Neural progenitor cell (in vitro differentiated cells): ENCODE results near the gene FOXO1. TPM values are rescaled to one million over a fixed set of nuclear protein-coding genes. Genes with fewer than 3 reads are reported as not detected.

ENCODE experiments used
- DNase-seq: peaks from one replicate; pipeline ENCODE4 v3.0.0-alpha.2; 2016; ENCODE audit warnings: low spot score
- H2AFZ ChIP-seq: fragments of 200-600 bp; sonication (generic); replicated peaks from 2 replicates; pipeline ENCODE4 v1.6.1; 2016; ENCODE audit warnings: antibody characterized with exemption
- H3F3A ChIP-seq: fragments of 200-600 bp; sonication (generic); 2 replicates; pipeline ENCODE4 v1.6.1; 2016; ENCODE audit warnings: antibody characterized with exemption, low read depth
- H3K27ac ChIP-seq: fragments of 200-600 bp; sonication (generic); 2 replicates; pipeline ENCODE4 v1.5.1; 2016; ENCODE audit warnings: mild to moderate bottlenecking
- H3K27me3 ChIP-seq: fragments of 200-600 bp; sonication (generic); 2 replicates; pipeline ENCODE4 v1.6.1; 2016; ENCODE audit warnings: mild to moderate bottlenecking, moderate library complexity
- H3K36me3 ChIP-seq: fragments of 200-600 bp; sonication (generic); 2 replicates; pipeline ENCODE4 v1.5.1; 2016
- H3K4me1 ChIP-seq: fragments of 200-600 bp; sonication (generic); 2 replicates; pipeline ENCODE4 v1.6.1; 2016; ENCODE audit warnings: mixed run types
- H3K4me2 ChIP-seq: fragments of 200-600 bp; sonication (generic); 2 replicates; pipeline ENCODE4 v1.6.1; 2016
- H3K4me3 ChIP-seq: fragments of 200-600 bp; sonication (generic); 2 replicates; pipeline ENCODE4 v1.5.1; 2016
- H3K79me2 ChIP-seq: fragments of 200-600 bp; sonication (generic); 2 replicates; pipeline ENCODE4 v1.6.1; 2016; ENCODE audit warnings: low read depth
- H3K9ac ChIP-seq: fragments of 200-600 bp; sonication (generic); 2 replicates; pipeline ENCODE4 v1.6.1; 2016
- H3K9me3 ChIP-seq: fragments of 200-600 bp; sonication (generic); 2 replicates; pipeline ENCODE4 v1.5.1; 2016; ENCODE audit warnings: low read depth
- H4K20me1 ChIP-seq: fragments of 200-600 bp; sonication (generic); 2 replicates; pipeline ENCODE4 v1.6.1; 2016; ENCODE audit warnings: low read depth
- H3K27ac Mint-ChIP-seq: 3 replicates; pipeline ENCODE4 v1.8.0; 2021; ENCODE audit warnings: mixed read lengths
- H3K27me3 Mint-ChIP-seq: 2 replicates; pipeline ENCODE4 v1.8.0; 2022; ENCODE audit warnings: low read depth, mild to moderate bottlenecking, inconsistent platforms, moderate library complexity, mixed read lengths; ENCODE audit not compliant: insufficient read depth
- H3K36me3 Mint-ChIP-seq: 3 replicates; pipeline ENCODE4 v1.8.0; 2021; ENCODE audit warnings: mixed read lengths
- H3K4me1 Mint-ChIP-seq: 3 replicates; pipeline ENCODE4 v1.8.0; 2021; ENCODE audit warnings: mixed read lengths
- H3K4me3 Mint-ChIP-seq: 3 replicates; pipeline ENCODE4 v1.8.0; 2021; ENCODE audit warnings: mild to moderate bottlenecking, moderate library complexity, mixed read lengths
- H3K9me3 Mint-ChIP-seq: 3 replicates; pipeline ENCODE4 v1.8.0; 2020; ENCODE audit warnings: mixed read lengths
- EZH2 ChIP-seq: fragments of 200-600 bp; sonication (generic); IDR thresholded peaks from 2 replicates; pipeline ENCODE4 v1.6.1; 2017; ENCODE audit warnings: antibody characterized with exemption, mild to moderate bottlenecking, moderate library complexity
- EZH2phosphoT487 ChIP-seq: fragments of 200-600 bp; sonication (generic); IDR thresholded peaks from 2 replicates; pipeline ENCODE4 v1.6.1; 2017; ENCODE audit warnings: antibody characterized with exemption
- total RNA-seq: library from RNA; depleted of rRNA; stranded (reverse); fragments of >200 nt; gene quantifications from 2 replicates; pipeline ENCODE4 v1.2.3, GENCODE V29; 2015; ENCODE audit warnings: low replicate concordance
- TF ChIP-seq, protein P1 (sequence below): fragments of 200-600 bp; sonication (generic); IDR thresholded peaks from 2 replicates; pipeline ENCODE4 v1.5.1; 2017; ENCODE audit warnings: antibody characterized with exemption, mild to moderate bottlenecking

Gene FOXO1
- total RNA-seq, 1 donor from 2014 or later = 3.7 TPM

DNA sequence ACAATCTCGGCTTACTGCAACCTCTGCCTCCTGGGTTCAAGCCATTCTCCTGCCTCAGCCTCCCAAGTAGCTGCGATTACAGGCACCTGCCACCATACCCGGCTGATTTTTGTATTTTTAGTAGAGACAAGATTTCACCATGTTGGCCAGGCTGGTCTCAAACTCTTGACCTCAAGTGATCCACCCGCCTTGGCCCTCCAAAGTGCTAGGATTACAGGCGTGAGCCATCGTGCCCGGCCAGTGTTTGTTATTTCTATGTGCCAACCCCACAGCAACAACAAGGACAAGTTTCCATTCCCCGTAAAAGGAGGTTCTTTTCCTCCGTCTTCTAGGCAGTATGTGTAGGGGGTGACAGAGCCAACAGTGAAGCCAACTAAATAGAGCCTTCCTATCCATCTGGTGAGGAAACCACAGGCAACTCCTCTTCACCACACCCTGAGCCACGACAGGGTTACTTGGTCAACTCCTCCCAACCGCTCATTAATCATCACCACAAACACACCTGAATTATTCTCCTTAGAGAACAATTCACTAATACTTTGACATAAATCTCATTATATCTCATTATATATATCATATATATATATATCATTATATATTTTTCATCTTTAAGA, 25.5 kb downstream of the FOXO1 start:
- Histone ChIP-seq H3K79me2 (peaks cover 25% of the 10 kb centered on the region), H3F3A (no peaks in the 10 kb centered on the region), H3K9ac (no peak overlapping the region), H3K4me1 (peaks cover 39% of the 10 kb centered on the region), H3K9me3 (no peaks in the 10 kb centered on the region), H3K4me2 (no peak overlapping the region), H3K36me3 (no peaks in the 10 kb centered on the region), H3K4me3 (no peak overlapping the region), H2AFZ (no peak overlapping the region), H4K20me1 (no peaks in the 10 kb centered on the region), H3K27me3 (no peaks in the 10 kb centered on the region), H3K27ac (no peak overlapping the region)
- no peak for TF ChIP-seq EZH2phosphoT487
- TF ChIP-seq, protein P1, sequence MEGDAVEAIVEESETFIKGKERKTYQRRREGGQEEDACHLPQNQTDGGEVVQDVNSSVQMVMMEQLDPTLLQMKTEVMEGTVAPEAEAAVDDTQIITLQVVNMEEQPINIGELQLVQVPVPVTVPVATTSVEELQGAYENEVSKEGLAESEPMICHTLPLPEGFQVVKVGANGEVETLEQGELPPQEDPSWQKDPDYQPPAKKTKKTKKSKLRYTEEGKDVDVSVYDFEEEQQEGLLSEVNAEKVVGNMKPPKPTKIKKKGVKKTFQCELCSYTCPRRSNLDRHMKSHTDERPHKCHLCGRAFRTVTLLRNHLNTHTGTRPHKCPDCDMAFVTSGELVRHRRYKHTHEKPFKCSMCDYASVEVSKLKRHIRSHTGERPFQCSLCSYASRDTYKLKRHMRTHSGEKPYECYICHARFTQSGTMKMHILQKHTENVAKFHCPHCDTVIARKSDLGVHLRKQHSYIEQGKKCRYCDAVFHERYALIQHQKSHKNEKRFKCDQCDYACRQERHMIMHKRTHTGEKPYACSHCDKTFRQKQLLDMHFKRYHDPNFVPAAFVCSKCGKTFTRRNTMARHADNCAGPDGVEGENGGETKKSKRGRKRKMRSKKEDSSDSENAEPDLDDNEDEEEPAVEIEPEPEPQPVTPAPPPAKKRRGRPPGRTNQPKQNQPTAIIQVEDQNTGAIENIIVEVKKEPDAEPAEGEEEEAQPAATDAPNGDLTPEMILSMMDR = no peak
- no peak for TF ChIP-seq EZH2
- no peaks in the 10 kb centered on the region for H3K9me3 Mint-ChIP-seq
- DNase-seq = no peak
- peaks cover 5% of the 10 kb centered on the region for H3K27me3 Mint-ChIP-seq
- peaks cover 37% of the 10 kb centered on the region for H3K4me1 Mint-ChIP-seq
- H3K27ac Mint-ChIP-seq = no peak overlapping the region
- H3K4me3 Mint-ChIP-seq = no peak overlapping the region
- H3K36me3 Mint-ChIP-seq = peaks cover 1% of the 10 kb centered on the region

DNA sequence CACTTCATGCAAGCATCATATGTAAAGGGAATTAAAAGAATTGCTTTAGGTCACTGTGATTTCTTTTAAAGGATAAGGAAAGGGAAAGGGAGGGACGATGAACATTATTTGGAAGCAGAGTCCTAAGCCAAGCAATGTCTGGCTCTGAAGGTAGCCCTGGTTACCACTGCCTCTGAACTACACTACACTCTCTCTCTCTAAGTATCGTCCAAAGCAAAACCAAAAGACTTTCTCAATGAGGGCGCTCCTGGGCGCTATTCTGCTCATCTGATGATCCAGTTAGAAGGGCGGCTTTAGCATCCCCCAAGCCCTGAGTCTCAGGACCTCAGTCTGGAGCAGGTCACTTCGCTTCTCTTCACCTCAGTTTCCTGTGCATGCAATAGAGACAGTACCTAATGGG, 26.2 kb downstream of the FOXO1 start:
- peak overlapping the region; percentile 15 for H3K27ac Mint-ChIP-seq
- Histone ChIP-seq H3K9ac (no peak overlapping the region), H3K36me3 (no peaks in the 10 kb centered on the region), H4K20me1 (no peaks in the 10 kb centered on the region), H3K4me1 (peaks cover 39% of the 10 kb centered on the region), H3K79me2 (peaks cover 18% of the 10 kb centered on the region), H3K27ac (no peak overlapping the region), H3K4me2 (no peak overlapping the region), H3F3A (no peaks in the 10 kb centered on the region), H3K4me3 (no peak overlapping the region), H3K9me3 (no peaks in the 10 kb centered on the region), H3K27me3 (no peaks in the 10 kb centered on the region), H2AFZ (no peak overlapping the region)
- TF ChIP-seq EZH2phosphoT487 = no peak
- TF ChIP-seq, protein P1 = no peak
- no peak for TF ChIP-seq EZH2
- peaks cover 3% of the 10 kb centered on the region for H3K27me3 Mint-ChIP-seq
- H3K4me3 Mint-ChIP-seq = no peak overlapping the region
- no peaks in the 10 kb centered on the region for H3K9me3 Mint-ChIP-seq
- no peak for DNase-seq
- no peaks in the 10 kb centered on the region for H3K36me3 Mint-ChIP-seq
- H3K4me1 Mint-ChIP-seq = peaks cover 34% of the 10 kb centered on the region

DNA sequence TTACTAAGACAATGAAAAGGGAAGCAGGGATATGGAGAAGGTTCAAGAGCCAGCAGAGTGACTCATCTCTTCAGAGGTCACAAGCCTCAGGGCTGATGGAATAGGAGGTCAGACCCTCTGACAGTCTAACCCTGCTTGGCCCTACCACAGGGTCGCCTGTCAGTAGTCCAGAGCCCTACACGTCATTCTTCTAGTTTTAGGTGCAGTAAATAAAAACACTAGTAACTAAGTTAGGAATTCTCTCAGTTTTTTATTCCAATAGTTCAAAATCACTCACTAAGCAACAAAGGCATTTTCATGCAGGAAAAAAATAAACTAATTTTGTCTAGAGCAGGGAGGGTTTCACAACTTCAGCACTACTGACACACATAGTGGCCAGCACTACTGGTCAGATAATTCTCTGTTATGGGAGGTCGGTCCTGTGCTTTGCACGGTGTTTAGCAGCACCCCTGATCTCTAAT, 27.2 kb downstream of the FOXO1 start:
- H3K27me3 Mint-ChIP-seq = peaks cover 3% of the 10 kb centered on the region
- no peaks in the 10 kb centered on the region for H3F3A ChIP-seq
- peaks cover 29% of the 10 kb centered on the region for H3K4me1 ChIP-seq
- H3K4me3 ChIP-seq = no peak overlapping the region
- no peaks in the 10 kb centered on the region for H4K20me1 ChIP-seq
- H3K36me3 ChIP-seq = no peaks in the 10 kb centered on the region
- no peak overlapping the region for H3K27ac ChIP-seq
- H3K79me2 ChIP-seq = peaks cover 16% of the 10 kb centered on the region
- no peak for DNase-seq
- no peak overlapping the region for H3K4me2 ChIP-seq
- H2AFZ ChIP-seq = no peak overlapping the region
- no peaks in the 10 kb centered on the region for H3K27me3 ChIP-seq
- no peaks in the 10 kb centered on the region for H3K9me3 ChIP-seq
- no peak overlapping the region for H3K27ac Mint-ChIP-seq
- H3K4me1 Mint-ChIP-seq = peaks cover 34% of the 10 kb centered on the region
- H3K9me3 Mint-ChIP-seq = no peaks in the 10 kb centered on the region
- TF ChIP-seq, protein P1 = no peak
- TF ChIP-seq EZH2 = no peak
- no peak for TF ChIP-seq EZH2phosphoT487
- H3K9ac ChIP-seq = no peak overlapping the region
- no peaks in the 10 kb centered on the region for H3K36me3 Mint-ChIP-seq
- H3K4me3 Mint-ChIP-seq = no peak overlapping the region
